HCT116 (cell line): Measurements from ENCODE around the gene RSRC1. TPM values are rescaled to one million over a fixed set of nuclear protein-coding genes. Genes with fewer than 3 reads are reported as not detected.
A peak's percentile ranks its signal among the peaks of the same experiment; 100 is the strongest.

Experiments
- ATAC-seq: fragments of 200-7000 bp; cut with Tn5 transposase; 2 replicates; pipeline ENCODE4 v1.9.1; 2020; ENCODE audit warnings: mild to moderate bottlenecking, moderate library complexity
- BruUV-seq: library from RNA; stranded (reverse); fragments of 400-500 nt; replicated peaks from 2 replicates; lab custom pipeline; 2021; lab: Mats Ljungman, UMichigan
- CTCF ChIA-PET: fragments of 300-600 bp; sonication (Branson Sonifier 250); formaldehyde crosslinking; loops from one replicate; lab custom pipeline; 2021; ENCODE audit warnings: antibody characterized with exemption; lab: Charles Lee
- POLR2A ChIA-PET: fragments of 300-600, 350-600 bp; sonication (Branson Sonifier 250); formaldehyde crosslinking; loops from one replicate; lab custom pipeline; 2021; ENCODE audit warnings: antibody characterized with exemption; lab: Charles Lee
- RAD21 ChIA-PET, 2 experiments: fragments of 300-600 bp; sonication (Branson Sonifier 250); formaldehyde crosslinking; loops; one replicate each; lab custom pipeline; 2023; ENCODE audit warnings: low total read pairs in 2 of 2; ENCODE audit not compliant: uncharacterized antibody in 2 of 2, unreplicated experiment in 2 of 2, low non-redundant PET in 1 of 2; lab: Charles Lee
- DNase-seq: peaks from one replicate; pipeline ENCODE4 v3.0.0-alpha.2; 2010; ENCODE audit warnings: low read depth, low spot score
- H2AFZ ChIP-seq: fragments of 200-600 bp; shearing (Covaris generic), sonication (generic); 2 replicates; pipeline ENCODE4 v1.6.1; 2017; ENCODE audit warnings: low read depth, mixed run types, mixed read lengths, antibody characterized with exemption, low read length; ENCODE audit not compliant: poor library complexity, severe bottlenecking
- H3K27ac ChIP-seq: 2 replicates; pipeline ENCODE4 v1.5.1; 2012; ENCODE audit warnings: low read depth, low read length
- H3K27me3 ChIP-seq: fragments of 200-600 bp; sonication (generic); 2 replicates; pipeline ENCODE4 v1.6.1; 2016; ENCODE audit warnings: mixed run types, low read length, mixed read lengths; ENCODE audit not compliant: insufficient read depth
- H3K36me3 ChIP-seq, 2 experiments: fragments of 200-500 bp in 1 of 2; fragments of 200-600 bp in 1 of 2; sonication (Bioruptor generic) in 1 of 2; sonication (generic) in 1 of 2; 2 replicates each; pipeline versions ENCODE4 v1.5.1 to v1.6.1; 2014 to 2016; ENCODE audit warnings: low read length in 2 of 2, inconsistent platforms in 1 of 2, mixed read lengths in 1 of 2, mixed run types in 1 of 2; ENCODE audit not compliant: insufficient read depth in 2 of 2, control insufficient read depth in 1 of 2
- H3K4me1 ChIP-seq, 2 experiments: fragments of 200-600 bp in 1 of 2; sonication (generic) in 1 of 2; 2 replicates each; pipeline versions ENCODE4 v1.5.1 to v1.6.1; 2012 to 2017; ENCODE audit warnings: low read length in 2 of 2, inconsistent platforms in 1 of 2, mild to moderate bottlenecking in 1 of 2, mixed read lengths in 1 of 2, mixed run types in 1 of 2, moderate library complexity in 1 of 2; ENCODE audit not compliant: insufficient read depth in 2 of 2, control insufficient read depth in 1 of 2
- H3K4me2 ChIP-seq: fragments of 200-600 bp; sonication (generic); 2 replicates; pipeline ENCODE4 v1.6.1; 2017; ENCODE audit warnings: mixed run types, low read length, mixed read lengths
- H3K4me3 ChIP-seq, 2 experiments: fragments of 200-600 bp in 1 of 2; sonication (generic) in 1 of 2; replicated peaks in 1 of 2; 2 replicates each; pipeline ENCODE4 v1.5.1; 2011 to 2016; ENCODE audit warnings: low read length in 2 of 2, control low read depth in 1 of 2, low read depth in 1 of 2, mild to moderate bottlenecking in 1 of 2, mixed read lengths in 1 of 2, mixed run types in 1 of 2
- H3K79me2 ChIP-seq: fragments of 200-600 bp; sonication (generic); 2 replicates; pipeline ENCODE4 v1.6.1; 2017; ENCODE audit warnings: mild to moderate bottlenecking, mixed run types, low read length, moderate library complexity, mixed read lengths; ENCODE audit not compliant: insufficient read depth
- H3K9ac ChIP-seq: fragments of 200-600 bp; sonication (generic); 2 replicates; pipeline ENCODE4 v1.6.1; 2016; ENCODE audit warnings: low read length, mixed read lengths
- H3K9me2 ChIP-seq: fragments of 200-600 bp; sonication (generic), shearing (Covaris generic); 2 replicates; pipeline ENCODE4 v1.6.1; 2017; ENCODE audit warnings: mixed run types, mild to moderate bottlenecking, moderate library complexity; ENCODE audit not compliant: insufficient read depth
- H3K9me3 ChIP-seq, 2 experiments: fragments of 200-500 bp in 1 of 2; fragments of 200-600 bp in 1 of 2; sonication (Bioruptor generic) in 1 of 2; sonication (generic) in 1 of 2; 2 replicates each; pipeline ENCODE4 v1.6.1; 2014 to 2017; ENCODE audit warnings: low read length in 2 of 2, mixed read lengths in 2 of 2, inconsistent platforms in 1 of 2, low read depth in 1 of 2, mild to moderate bottlenecking in 1 of 2, mixed run types in 1 of 2, moderate library complexity in 1 of 2; ENCODE audit not compliant: control insufficient read depth in 1 of 2, insufficient read depth in 1 of 2
- H4K20me1 ChIP-seq: fragments of 200-600 bp; sonication (generic), shearing (Covaris generic); 2 replicates; pipeline ENCODE4 v1.6.1; 2017; ENCODE audit warnings: mixed run types, mild to moderate bottlenecking, moderate library complexity; ENCODE audit not compliant: insufficient read depth
- CBX3 ChIP-seq: IDR thresholded peaks from 2 replicates; pipeline ENCODE4 v1.6.1; 2012; ENCODE audit warnings: low read depth
- CEBPB ChIP-seq: IDR thresholded peaks from 2 replicates; pipeline ENCODE4 v1.6.1; 2012; ENCODE audit warnings: low read depth
- EZH2 ChIP-seq: fragments of 200-600 bp; sonication (generic); IDR thresholded peaks from 2 replicates; pipeline ENCODE4 v1.6.1; 2017; ENCODE audit warnings: antibody characterized with exemption, mixed run types
- JUND ChIP-seq: IDR thresholded peaks from 2 replicates; pipeline ENCODE4 v1.6.1; 2012
- POLR2A ChIP-seq: IDR thresholded peaks from 2 replicates; pipeline ENCODE4 v1.7.0; 2011; ENCODE audit warnings: borderline replicate concordance; ENCODE audit not compliant: insufficient read depth, insufficient read length; ENCODE audit errors: extremely low read depth
- POLR2AphosphoS5 ChIP-seq: IDR thresholded peaks from 2 replicates; pipeline ENCODE4 v1.6.1; 2011; ENCODE audit warnings: mild to moderate bottlenecking, low read depth, low read length, moderate library complexity
- SIN3A ChIP-seq: IDR thresholded peaks from 2 replicates; pipeline ENCODE4 v1.6.1; 2012; ENCODE audit warnings: low read depth
- SP1 ChIP-seq: IDR thresholded peaks from 2 replicates; pipeline ENCODE4 v1.6.1; 2012; ENCODE audit warnings: low read depth
- SRF ChIP-seq: IDR thresholded peaks from 2 replicates; pipeline ENCODE4 v1.6.1; 2012; ENCODE audit warnings: low read depth
- intact Hi-C: fragments of 100-400 bp; cut with micrococcal nuclease; formaldehyde crosslinking; loops from 2 replicates; pipeline ENCODE4 v1.10.0; 2022
- total RNA-seq: library from RNA; stranded (reverse); gene quantifications from one replicate; pipeline ENCODE4 v1.2.1, GENCODE V29; 2021; ENCODE audit not compliant: unreplicated experiment
- TF ChIP-seq, protein P1 (sequence below): IDR thresholded peaks from 2 replicates; pipeline ENCODE4 v1.6.1; 2012
- TF ChIP-seq, protein P2 (sequence below): IDR thresholded peaks from 2 replicates; pipeline ENCODE4 v1.6.1; 2012; ENCODE audit warnings: low read depth

The RSRC1 gene
- total RNA-seq, 1 experiment from 2014 or later = 37.1 TPM

GRCh38 chr3:158570999-158571702 lies 461.3 kb downstream of the RSRC1 start, which contains the start of gene MLF1:
TSS of gene MLF1 (plus strand) at chr3:158571194. CDS start at chr3:158571301, 107 bp downstream.
- H3K9me2 ChIP-seq = no peaks in the 10 kb centered on the region
- RAD21 ChIA-PET = no interaction called here

More at GRCh38 chr3:158570999-158571702, 461.3 kb downstream of the RSRC1 start, which contains the start of gene MLF1:
- no peaks in the 10 kb centered on the region for H4K20me1 ChIP-seq
- intact Hi-C loops = no loop called here
- peak within 1 kb of the TSS; percentile 87 for H3K9ac ChIP-seq
- peak within 1 kb of the TSS; percentile 91 for H2AFZ ChIP-seq
- no TSS peak for BruUV-seq
- H3K79me2 ChIP-seq = peaks cover 5% of the 10 kb centered on the region
- peaks cover 0 to 24% of the 10 kb centered on the region in 2 experiments; a peak in 2 of 4 replicates for H3K4me1 ChIP-seq
- peak within 1 kb of the TSS; percentile 98 for H3K4me2 ChIP-seq
- DNase-seq (peak; percentile 90), ATAC-seq (peak; percentile 99)
- ChIA-PET CTCF (no interaction called here), POLR2A (interaction anchor here (1.0 to 2.3 kb wide), 5 partner anchors 9 to 73 kb away, joined by 3 to 11 read pairs (median 3); partner anchors contain the start of gene GFM1)
- peak within 1 kb of the TSS; percentile 63 to 69 for H3K4me3 ChIP-seq
- H3K36me3 ChIP-seq = no peaks in the 10 kb centered on the region
- H3K9me3 ChIP-seq = no peaks in the 10 kb centered on the region
- H3K27me3 ChIP-seq = no peaks in the 10 kb centered on the region
- H3K27ac ChIP-seq = no peak within 1 kb of the TSS; the same call in 1 of the 2 replicates
- TF ChIP-seq SP1 (peak; percentile 66), SIN3A (0 out of 2 replicates have a peak, but pooled peaks have one; percentile 22), CEBPB (no peak), EZH2 (no peak), JUND (no peak), CBX3 (peak; percentile 89), POLR2AphosphoS5 (peak; percentile 89), SRF (no peak), POLR2A (peak; percentile 33)
- TF ChIP-seq, protein P1, sequence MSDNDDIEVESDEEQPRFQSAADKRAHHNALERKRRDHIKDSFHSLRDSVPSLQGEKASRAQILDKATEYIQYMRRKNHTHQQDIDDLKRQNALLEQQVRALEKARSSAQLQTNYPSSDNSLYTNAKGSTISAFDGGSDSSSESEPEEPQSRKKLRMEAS = peak; percentile 98
- TF ChIP-seq, protein P2, sequence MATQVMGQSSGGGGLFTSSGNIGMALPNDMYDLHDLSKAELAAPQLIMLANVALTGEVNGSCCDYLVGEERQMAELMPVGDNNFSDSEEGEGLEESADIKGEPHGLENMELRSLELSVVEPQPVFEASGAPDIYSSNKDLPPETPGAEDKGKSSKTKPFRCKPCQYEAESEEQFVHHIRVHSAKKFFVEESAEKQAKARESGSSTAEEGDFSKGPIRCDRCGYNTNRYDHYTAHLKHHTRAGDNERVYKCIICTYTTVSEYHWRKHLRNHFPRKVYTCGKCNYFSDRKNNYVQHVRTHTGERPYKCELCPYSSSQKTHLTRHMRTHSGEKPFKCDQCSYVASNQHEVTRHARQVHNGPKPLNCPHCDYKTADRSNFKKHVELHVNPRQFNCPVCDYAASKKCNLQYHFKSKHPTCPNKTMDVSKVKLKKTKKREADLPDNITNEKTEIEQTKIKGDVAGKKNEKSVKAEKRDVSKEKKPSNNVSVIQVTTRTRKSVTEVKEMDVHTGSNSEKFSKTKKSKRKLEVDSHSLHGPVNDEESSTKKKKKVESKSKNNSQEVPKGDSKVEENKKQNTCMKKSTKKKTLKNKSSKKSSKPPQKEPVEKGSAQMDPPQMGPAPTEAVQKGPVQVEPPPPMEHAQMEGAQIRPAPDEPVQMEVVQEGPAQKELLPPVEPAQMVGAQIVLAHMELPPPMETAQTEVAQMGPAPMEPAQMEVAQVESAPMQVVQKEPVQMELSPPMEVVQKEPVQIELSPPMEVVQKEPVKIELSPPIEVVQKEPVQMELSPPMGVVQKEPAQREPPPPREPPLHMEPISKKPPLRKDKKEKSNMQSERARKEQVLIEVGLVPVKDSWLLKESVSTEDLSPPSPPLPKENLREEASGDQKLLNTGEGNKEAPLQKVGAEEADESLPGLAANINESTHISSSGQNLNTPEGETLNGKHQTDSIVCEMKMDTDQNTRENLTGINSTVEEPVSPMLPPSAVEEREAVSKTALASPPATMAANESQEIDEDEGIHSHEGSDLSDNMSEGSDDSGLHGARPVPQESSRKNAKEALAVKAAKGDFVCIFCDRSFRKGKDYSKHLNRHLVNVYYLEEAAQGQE = no peak
